CD14-positive monocyte (primary cell): Measurements from ENCODE around the gene ATL1. TPM values are rescaled to one million over a fixed set of nuclear protein-coding genes. Genes with fewer than 3 reads are reported as not detected.

Source experiments
- DNase-seq, 3 donors: peaks; one replicate each; pipeline ENCODE4 v3.0.0-alpha.2; 2011 to 2022
- H2AFZ ChIP-seq: 2 replicates; pipeline ENCODE4 v1.6.0; 2012; ENCODE audit warnings: mild to moderate bottlenecking, low read depth, low read length, inconsistent platforms; ENCODE audit not compliant: insufficient read depth, poor library complexity, severe bottlenecking
- H3K27ac ChIP-seq, 2 donors: 1 replicate in 1 of 2; 2 replicates in 1 of 2; pipeline ENCODE4 v1.5.1; 2012 to 2013; ENCODE audit warnings: low read length in 2 of 2, control low read depth in 1 of 2, inconsistent platforms in 1 of 2, low read depth in 1 of 2, mild to moderate bottlenecking in 1 of 2
- H3K27me3 ChIP-seq, 2 donors: one replicate each; pipeline versions ENCODE4 v1.6.0 to v1.6.1; 2011 to 2013; ENCODE audit warnings: low read length in 2 of 2; ENCODE audit not compliant: control insufficient read depth in 2 of 2, insufficient read depth in 2 of 2
- H3K36me3 ChIP-seq, 2 donors: replicated peaks in 1 of 2; 1 replicate in 1 of 2; 2 replicates in 1 of 2; pipeline versions ENCODE4 v1.5.1 to v1.6.1; 2012 to 2013; ENCODE audit warnings: low read length in 2 of 2, control low read depth in 1 of 2, inconsistent platforms in 1 of 2, mild to moderate bottlenecking in 1 of 2; ENCODE audit not compliant: insufficient read depth in 2 of 2, control insufficient read depth in 1 of 2
- H3K4me1 ChIP-seq, 2 donors: 1 replicate in 1 of 2; 2 replicates in 1 of 2; pipeline versions ENCODE4 v1.5.1 to v1.6.1; 2012 to 2013; ENCODE audit warnings: low read length in 2 of 2, control low read depth in 1 of 2, inconsistent platforms in 1 of 2, mild to moderate bottlenecking in 1 of 2, moderate library complexity in 1 of 2; ENCODE audit not compliant: insufficient read depth in 2 of 2, control insufficient read depth in 1 of 2
- H3K4me2 ChIP-seq: replicated peaks from 2 replicates; pipeline ENCODE3; 2012; ENCODE audit warnings: low read length, moderate library complexity, mild to moderate bottlenecking; ENCODE audit not compliant: poor library complexity, severe bottlenecking; ENCODE audit errors: extremely low read depth
- H3K4me3 ChIP-seq, 3 experiments: fragments of 200-600 bp in 1 of 3; sonication (generic) in 1 of 3; replicated peaks in 1 of 3; 1 replicate in 2 of 3; 2 replicates in 1 of 3; pipeline ENCODE4 v1.5.1; 2011 to 2013; ENCODE audit warnings: low read length in 3 of 3, mild to moderate bottlenecking in 3 of 3, control low read depth in 2 of 3, low read depth in 2 of 3, inconsistent platforms in 1 of 3, moderate library complexity in 1 of 3
- H3K79me2 ChIP-seq: 2 replicates; pipeline ENCODE4 v1.6.0; 2012; ENCODE audit warnings: mild to moderate bottlenecking, control low read depth, inconsistent platforms, low read length, moderate library complexity; ENCODE audit not compliant: insufficient read depth
- H3K9ac ChIP-seq: 2 replicates; pipeline ENCODE4 v1.6.0; 2017; ENCODE audit warnings: low read length, mild to moderate bottlenecking; ENCODE audit not compliant: insufficient read depth, poor library complexity, severe bottlenecking
- H3K9me3 ChIP-seq, 2 donors: replicated peaks in 1 of 2; 1 replicate in 1 of 2; 2 replicates in 1 of 2; pipeline versions ENCODE4 v1.5.1 to v1.6.1; 2012 to 2013; ENCODE audit warnings: low read length in 2 of 2, control low read depth in 1 of 2; ENCODE audit not compliant: control insufficient read depth in 1 of 2, insufficient read depth in 1 of 2
- H4K20me1 ChIP-seq: 2 replicates; pipeline ENCODE4 v1.6.0; 2012; ENCODE audit warnings: mild to moderate bottlenecking, low read length, control low read depth, moderate library complexity; ENCODE audit not compliant: insufficient read depth
- H3K27ac Mint-ChIP-seq, 7 donors: one replicate each; pipeline ENCODE4 v1.8.0; 2020; ENCODE audit warnings: mild to moderate bottlenecking in 7 of 7, mixed read lengths in 7 of 7, moderate library complexity in 6 of 7, inconsistent platforms in 2 of 7
- H3K27me3 Mint-ChIP-seq, 3 donors: one replicate each; pipeline ENCODE4 v1.8.0; 2021 to 2022; ENCODE audit warnings: low read depth in 3 of 3, mild to moderate bottlenecking in 3 of 3, mixed read lengths in 3 of 3, moderate library complexity in 3 of 3, inconsistent platforms in 1 of 3
- H3K36me3 Mint-ChIP-seq, 2 donors: one replicate each; pipeline ENCODE4 v1.8.0; 2020; ENCODE audit warnings: mixed read lengths in 2 of 2, inconsistent platforms in 1 of 2, mild to moderate bottlenecking in 1 of 2
- H3K4me1 Mint-ChIP-seq: one replicate; pipeline ENCODE4 v1.8.0; 2020; ENCODE audit warnings: mild to moderate bottlenecking, mixed read lengths
- H3K4me3 Mint-ChIP-seq, 2 donors: one replicate each; pipeline ENCODE4 v1.8.0; 2020; ENCODE audit warnings: mild to moderate bottlenecking in 2 of 2, mixed read lengths in 2 of 2, moderate library complexity in 1 of 2
- H3K9me3 Mint-ChIP-seq, 7 donors: one replicate each; pipeline ENCODE4 v1.8.0; 2020 to 2022; ENCODE audit warnings: mixed read lengths in 7 of 7, mild to moderate bottlenecking in 6 of 7, moderate library complexity in 6 of 7, inconsistent platforms in 2 of 7
- WGBS: methylation state at CpG from one replicate; pipeline ENCODE4 v1.1.5; 2013; ENCODE audit warnings: missing lambda C conversion rate; ENCODE audit not compliant: insufficient coverage; 5-methylcytosine and 5-hydroxymethylcytosine counted together
- intact Hi-C, 2 donors: fragments of 100-400 bp; cut with micrococcal nuclease; formaldehyde crosslinking; loops; one replicate each; pipeline versions ENCODE4 v1.15.0 to v1.15.1; 2023
- polyA plus RNA-seq, 3 donors: library from polyadenylated mRNA; depleted of rRNA in 1 of 3; unstranded in 2 of 3; stranded (reverse) in 1 of 3; fragments of 300-500 nt in 2 of 3; fragments of >200 nt in 1 of 3; fragmentation: Illumina TruSeq in 2 of 3; gene quantifications; 1 replicate in 2 of 3; 2 replicates in 1 of 3; pipeline ENCODE4 v1.2.3, GENCODE V29; 2012 to 2021
- TF ChIP-seq, protein P1 (sequence below): fragments of 200-600 bp; IDR thresholded peaks from one replicate; pipeline ENCODE4 v1.8.0; 2022; ENCODE audit warnings: antibody characterized with exemption, mild to moderate bottlenecking

The ATL1 gene
- polyA plus RNA-seq, 3 donors, result 0.36 to 1.1 (median 0.99) TPM

- peaks cover 0 to 3% of the 10 kb centered on the region in 2 donors for H3K4me1 ChIP-seq
- H3K27ac Mint-ChIP-seq, result no peak overlapping the region
- H3K9ac ChIP-seq, result no peak overlapping the region
- 100% methylated on average over 1 of the region's 4 CpGs for WGBS
- no peak overlapping the region for H3K4me3 ChIP-seq
- H2AFZ ChIP-seq, result no peak overlapping the region
- peaks cover 3% of the 10 kb centered on the region in 2 donors for H3K36me3 Mint-ChIP-seq
- H3K79me2 ChIP-seq, result peaks cover 68% of the 10 kb centered on the region
- no peak overlapping the region for H3K4me2 ChIP-seq
- no peaks in the 10 kb centered on the region for H3K27me3 ChIP-seq
- peaks cover 4% of the 10 kb centered on the region for H3K4me1 Mint-ChIP-seq
- H3K27ac ChIP-seq, result no peak overlapping the region
- no peak for DNase-seq
- TF ChIP-seq, protein P1, sequence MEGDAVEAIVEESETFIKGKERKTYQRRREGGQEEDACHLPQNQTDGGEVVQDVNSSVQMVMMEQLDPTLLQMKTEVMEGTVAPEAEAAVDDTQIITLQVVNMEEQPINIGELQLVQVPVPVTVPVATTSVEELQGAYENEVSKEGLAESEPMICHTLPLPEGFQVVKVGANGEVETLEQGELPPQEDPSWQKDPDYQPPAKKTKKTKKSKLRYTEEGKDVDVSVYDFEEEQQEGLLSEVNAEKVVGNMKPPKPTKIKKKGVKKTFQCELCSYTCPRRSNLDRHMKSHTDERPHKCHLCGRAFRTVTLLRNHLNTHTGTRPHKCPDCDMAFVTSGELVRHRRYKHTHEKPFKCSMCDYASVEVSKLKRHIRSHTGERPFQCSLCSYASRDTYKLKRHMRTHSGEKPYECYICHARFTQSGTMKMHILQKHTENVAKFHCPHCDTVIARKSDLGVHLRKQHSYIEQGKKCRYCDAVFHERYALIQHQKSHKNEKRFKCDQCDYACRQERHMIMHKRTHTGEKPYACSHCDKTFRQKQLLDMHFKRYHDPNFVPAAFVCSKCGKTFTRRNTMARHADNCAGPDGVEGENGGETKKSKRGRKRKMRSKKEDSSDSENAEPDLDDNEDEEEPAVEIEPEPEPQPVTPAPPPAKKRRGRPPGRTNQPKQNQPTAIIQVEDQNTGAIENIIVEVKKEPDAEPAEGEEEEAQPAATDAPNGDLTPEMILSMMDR, result no peak
- no peak overlapping the region for H3K4me3 Mint-ChIP-seq
- peaks cover 14% of the 10 kb centered on the region for H4K20me1 ChIP-seq
- no peaks in the 10 kb centered on the region for H3K36me3 ChIP-seq
- peaks cover 0 to 3% (median 0%) of the 10 kb centered on the region in 7 donors for H3K9me3 Mint-ChIP-seq
- H3K9me3 ChIP-seq, result no peaks in the 10 kb centered on the region
- peaks cover 0 to 2% (median 0%) of the 10 kb centered on the region in 3 donors for H3K27me3 Mint-ChIP-seq
- intact Hi-C loops, result no loop called here
Observed at GRCh38 chr14:50512463-50512862, 47.5 kb upstream of the ATL1 start.

DNA sequence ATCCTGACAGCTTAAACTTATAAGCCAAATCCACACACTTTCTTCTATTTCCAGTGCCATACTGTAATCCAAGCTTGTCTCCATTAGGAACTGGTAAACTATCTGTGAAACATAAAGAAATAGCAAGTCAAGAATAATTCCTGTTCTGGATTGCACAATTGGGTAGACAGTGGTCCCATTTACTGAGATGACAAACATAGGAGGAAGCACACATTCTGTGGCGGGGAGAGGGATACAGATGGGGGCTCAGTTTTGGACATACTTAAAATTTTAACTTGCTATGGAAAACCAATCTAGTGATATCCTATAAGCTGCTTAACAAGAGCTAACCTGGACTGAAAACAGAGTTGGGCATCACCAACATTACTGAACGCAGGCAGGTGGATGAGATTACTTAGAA lies 43.9 kb upstream of the ATL1 start:
- H3K4me3 ChIP-seq, result no peak overlapping the region
- TF ChIP-seq, protein P1, result no peak
- H3K27ac ChIP-seq, result no peak overlapping the region
- peaks cover 0 to 3% of the 10 kb centered on the region in 2 donors for H3K4me1 ChIP-seq
- WGBS, result no CpG with 5 or more reads among the region's 2 CpGs
- Mint-ChIP-seq H3K27me3 (no peaks in the 10 kb centered on the region), H3K27ac (no peak overlapping the region), H3K36me3 (peaks cover 2 to 8% of the 10 kb centered on the region in 2 donors), H3K4me3 (no peak overlapping the region), H3K9me3 (peaks cover 0 to 2% (median 0%) of the 10 kb centered on the region in 7 donors), H3K4me1 (peaks cover 4% of the 10 kb centered on the region)
- H3K36me3 ChIP-seq, result no peaks in the 10 kb centered on the region
- no peak overlapping the region for H3K9ac ChIP-seq
- H3K4me2 ChIP-seq, result no peak overlapping the region
- no peak for DNase-seq
- no peaks in the 10 kb centered on the region for H3K9me3 ChIP-seq
- H4K20me1 ChIP-seq, result peaks cover 12% of the 10 kb centered on the region
- H2AFZ ChIP-seq, result no peak overlapping the region
- no peaks in the 10 kb centered on the region for H3K27me3 ChIP-seq
- intact Hi-C loops, result no loop called here
- peaks cover 82% of the 10 kb centered on the region for H3K79me2 ChIP-seq
